Heart right ventricle (tissue), 16 donors: ENCODE results near the gene CHMP5. TPM values are rescaled to one million over a fixed set of nuclear protein-coding genes. Genes with fewer than 3 reads are reported as not detected.

ENCODE experiments used
- ATAC-seq, 8 donors: fragments of 200-7000 bp; cut with Tn5 transposase; one replicate each; pipeline ENCODE4 v1.9.1; 2020; ENCODE audit warnings: mild to moderate bottlenecking in 8 of 8, moderate library complexity in 8 of 8, moderate number of reproducible peaks in 1 of 8
- DNase-seq, 2 donors: peaks; one replicate each; pipeline ENCODE4 v3.0.0-alpha.2; 2020
- H3K27ac ChIP-seq, 10 donors: fragments of 200-600 bp; sonication (generic) in 2 of 10; one replicate each; pipeline versions ENCODE4 v1.5.0 to v1.8.0; 2020 to 2022; ENCODE audit warnings: mild to moderate bottlenecking in 3 of 10
- H3K27me3 ChIP-seq, 7 donors: fragments of 200-600 bp; one replicate each; pipeline ENCODE4 v1.8.0; 2021 to 2022; ENCODE audit warnings: mild to moderate bottlenecking in 2 of 7
- H3K36me3 ChIP-seq, 9 donors: fragments of 200-600 bp; sonication (generic) in 1 of 9; one replicate each; pipeline versions ENCODE4 v1.5.0 to v1.8.0; 2020 to 2022; ENCODE audit warnings: mild to moderate bottlenecking in 2 of 9
- H3K4me1 ChIP-seq, 9 donors: fragments of 200-600 bp; sonication (generic) in 1 of 9; one replicate each; pipeline versions ENCODE4 v1.5.0 to v1.8.0; 2020 to 2022; ENCODE audit warnings: mild to moderate bottlenecking in 4 of 9
- H3K4me3 ChIP-seq, 10 donors: fragments of 200-600 bp; sonication (generic) in 2 of 10; one replicate each; pipeline versions ENCODE4 v1.5.0 to v1.8.0; 2020 to 2022; ENCODE audit warnings: mild to moderate bottlenecking in 7 of 10, moderate library complexity in 2 of 10
- H3K9me3 ChIP-seq, 11 donors: fragments of 200-600 bp in 10 of 11; sonication (generic) in 2 of 11; one replicate each; pipeline versions ENCODE4 v1.5.0 to v1.8.0; 2013 to 2022; ENCODE audit warnings: mild to moderate bottlenecking in 2 of 11, control low read depth in 1 of 11, moderate library complexity in 1 of 11
- WGBS, 2 donors: extraction: QIAGEN DNeasy Blood & Tissue Kit; methylation state at CpG; one replicate each; pipeline ENCODE4 v1.1.7; 2013; ENCODE audit warnings: inconsistent platforms in 1 of 2; 5-methylcytosine and 5-hydroxymethylcytosine counted together
- intact Hi-C, 10 donors: fragments of 100-400 bp; cut with DNase I; formaldehyde crosslinking; loops; one replicate each; pipeline versions ENCODE4 v1.11.1 to v1.14.2; 2022
- polyA plus RNA-seq, 2 donors: library from polyadenylated mRNA; stranded (reverse); fragments of 200-250 nt; gene quantifications; one replicate each; pipeline ENCODE4 v1.2.3, GENCODE V29; 2013
- total RNA-seq, 10 donors: library from RNA; stranded (reverse); fragmentation: NEBNext Ultra II Directional in 3 of 10; extraction: Animal tissue kit (Norgen Biotek cat#: 25700) in 3 of 10; gene quantifications; one replicate each; pipeline versions ENCODE4 v1.2.1 to v1.2.4, GENCODE V29; 2021 to 2023
- TF ChIP-seq, protein P1 (sequence below), 9 donors: fragments of 200-600 bp; sonication (generic) in 2 of 9; IDR thresholded peaks; one replicate each; pipeline versions ENCODE4 v1.5.0 to v1.8.0; 2021 to 2022; ENCODE audit warnings: antibody characterized with exemption in 9 of 9, mild to moderate bottlenecking in 5 of 9, moderate library complexity in 1 of 9
- donor health status: Arrhythmogenic right ventricular cardiomyopathy.
- donor health status: ischemic (EF 13 %, LVEDD 7.1; RV severe dilation, severe dysfunction).
- donor health status: healthy with polysubstance abuse.
- donor health status: DM: no; HTN: yes; CAD: no.
- donor health status: DM: no; HTN: no; CAD: no.
- donor health status: ischemic (EF 25% LVEDD 6.9; RV normal size, moderate dysfunction).
- donor health status: ischemic (EF 25% LVEDD 5.7; RV mildly dilated, moderate dysfunction).
- donor health status: healthy.
- donor health status: DM: yes; HTN: yes; CAD: no.
- donor health status: Ischemic cardiomyopathy.
- donor health status: ischemic (EF 35%, LVEDD 5.7; RV mildly dilated, moderate dysfunction).
- donor health status: nonischemic (EF 11% LVEDD 7.7; RV severe dilation, severe dysfunction).
- donor health status: DM: yes; HTN: yes; CAD: no.
- donor health status: PGD.
- donor health status: ischemic (EF 29% LVEDD 5.4; RV normal size, mild dysfunction).
- donor health status: nonischemic (EF 23%, LVEDD 6.1; RV moderate dilation, normal function).

The CHMP5 gene
- total and polyA plus RNA-seq, 12 donors: 24.1 to 57.2 (median 53.5) TPM

GRCh38 chr9:33255014-33255413, 9.8 kb upstream of the CHMP5 start:
- Histone ChIP-seq H3K27ac (no peak overlapping the region), H3K9me3 (no peaks in the 10 kb centered on the region), H3K4me1 (peaks cover 0 to 29% (median 6%) of the 10 kb centered on the region in 9 donors), H3K27me3 (no peaks in the 10 kb centered on the region), H3K4me3 (no peak overlapping the region), H3K36me3 (peaks cover 0 to 99% (median 69%) of the 10 kb centered on the region in 9 donors)
- intact Hi-C loops: no loop called here
- WGBS, 2 donors: 96 to 98% methylated on average over 8 of the region's 8 CpGs
- peak in 1 of 8 donors; percentile 37 for ATAC-seq
- TF ChIP-seq, protein P1, sequence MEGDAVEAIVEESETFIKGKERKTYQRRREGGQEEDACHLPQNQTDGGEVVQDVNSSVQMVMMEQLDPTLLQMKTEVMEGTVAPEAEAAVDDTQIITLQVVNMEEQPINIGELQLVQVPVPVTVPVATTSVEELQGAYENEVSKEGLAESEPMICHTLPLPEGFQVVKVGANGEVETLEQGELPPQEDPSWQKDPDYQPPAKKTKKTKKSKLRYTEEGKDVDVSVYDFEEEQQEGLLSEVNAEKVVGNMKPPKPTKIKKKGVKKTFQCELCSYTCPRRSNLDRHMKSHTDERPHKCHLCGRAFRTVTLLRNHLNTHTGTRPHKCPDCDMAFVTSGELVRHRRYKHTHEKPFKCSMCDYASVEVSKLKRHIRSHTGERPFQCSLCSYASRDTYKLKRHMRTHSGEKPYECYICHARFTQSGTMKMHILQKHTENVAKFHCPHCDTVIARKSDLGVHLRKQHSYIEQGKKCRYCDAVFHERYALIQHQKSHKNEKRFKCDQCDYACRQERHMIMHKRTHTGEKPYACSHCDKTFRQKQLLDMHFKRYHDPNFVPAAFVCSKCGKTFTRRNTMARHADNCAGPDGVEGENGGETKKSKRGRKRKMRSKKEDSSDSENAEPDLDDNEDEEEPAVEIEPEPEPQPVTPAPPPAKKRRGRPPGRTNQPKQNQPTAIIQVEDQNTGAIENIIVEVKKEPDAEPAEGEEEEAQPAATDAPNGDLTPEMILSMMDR (IDR thresholded peaks at IDR 0.05): no peak
- DNase-seq: no peak

DNA sequence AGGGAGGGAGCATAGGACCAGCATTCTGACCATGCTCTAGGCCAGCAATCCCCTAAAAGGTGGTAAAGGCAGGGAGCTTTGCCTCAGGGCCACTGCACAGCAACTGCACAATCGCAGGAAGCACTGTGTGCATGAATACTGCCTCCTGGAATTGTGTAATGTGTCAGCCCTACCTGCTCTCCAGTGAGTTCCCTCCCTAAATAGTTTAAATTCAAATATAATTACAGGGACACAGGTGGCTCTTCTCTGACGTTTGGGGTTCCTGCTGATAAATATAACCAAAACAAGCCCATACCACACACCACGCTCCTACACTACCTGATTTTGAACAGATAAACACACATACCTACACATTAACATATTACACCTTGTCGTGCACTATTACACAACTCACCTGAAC, 9.4 kb upstream of the CHMP5 start:
- H3K27ac ChIP-seq: no peak overlapping the region
- peaks cover 0 to 100% (median 73%) of the 10 kb centered on the region in 9 donors for H3K36me3 ChIP-seq
- H3K27me3 ChIP-seq: no peaks in the 10 kb centered on the region
- intact Hi-C loops: no loop called here
- no peaks in the 10 kb centered on the region for H3K9me3 ChIP-seq
- DNase-seq (no peak), ATAC-seq (peak in 1 of 8 donors; percentile 31)
- no peak overlapping the region for H3K4me3 ChIP-seq
- TF ChIP-seq, protein P1 (IDR thresholded peaks at IDR 0.05): no peak
- WGBS, 2 donors: 89% methylated on average over 4 of the region's 4 CpGs
- H3K4me1 ChIP-seq: peaks cover 0 to 28% (median 6%) of the 10 kb centered on the region in 9 donors

DNA sequence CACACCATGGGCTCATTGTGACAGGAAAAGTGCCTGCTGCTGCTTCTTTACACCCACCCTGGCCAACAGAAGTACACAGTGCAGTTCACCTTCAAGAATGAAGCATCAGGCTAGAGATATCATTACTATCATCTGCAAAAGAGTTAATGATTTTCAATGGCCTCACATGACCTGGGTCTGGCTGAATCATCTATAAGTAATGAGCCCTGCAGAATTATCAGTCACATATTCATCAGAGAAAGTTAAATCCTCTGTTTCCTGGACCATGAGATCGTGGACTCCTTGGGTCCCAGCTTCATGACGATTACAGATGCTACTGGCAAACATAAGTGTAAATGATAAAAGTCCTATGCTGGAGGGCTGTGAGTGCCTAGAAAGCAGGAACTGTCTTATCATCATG, 8.6 kb upstream of the CHMP5 start:
- 71% methylated on average over 2 of the region's 2 CpGs for WGBS, 2 donors
- Histone ChIP-seq H3K4me1 (peaks cover 0 to 24% (median 6%) of the 10 kb centered on the region in 9 donors), H3K9me3 (no peaks in the 10 kb centered on the region), H3K27me3 (no peaks in the 10 kb centered on the region), H3K27ac (peak overlapping the region in 1 of 10 donors; percentile 58), H3K4me3 (no peak overlapping the region), H3K36me3 (peaks cover 0 to 100% (median 77%) of the 10 kb centered on the region in 9 donors)
- DNase-seq: no peak
- intact Hi-C loops: no loop called here
- ATAC-seq: no peak
- TF ChIP-seq, protein P1 (IDR thresholded peaks at IDR 0.05): no peak

DNA sequence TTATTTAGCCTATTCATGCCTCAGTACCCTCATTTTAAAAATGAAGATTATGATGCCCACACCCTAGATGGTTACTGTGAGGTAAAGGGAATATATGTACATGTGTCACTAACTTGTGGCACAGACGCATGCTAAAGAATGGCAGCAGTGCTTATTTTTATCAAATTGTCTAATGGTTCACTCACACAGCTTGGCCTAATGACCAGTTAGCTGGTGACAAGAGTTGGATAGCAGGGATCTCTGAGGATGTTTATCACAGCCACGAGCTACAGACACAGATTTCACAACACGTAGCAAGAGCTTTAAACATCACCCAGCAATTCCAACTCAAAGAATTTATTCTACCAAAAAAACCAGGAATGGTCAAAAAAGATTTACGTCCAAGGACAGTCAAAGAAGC, 7.6 kb upstream of the CHMP5 start:
- TF ChIP-seq, protein P1 (IDR thresholded peaks at IDR 0.05): no peak
- Histone ChIP-seq H3K27me3 (no peaks in the 10 kb centered on the region), H3K27ac (peak overlapping the region in 3 of 10 donors; percentile 38 to 60 (median 58)), H3K36me3 (peaks cover 0 to 100% (median 79%) of the 10 kb centered on the region in 9 donors), H3K4me1 (peaks cover 0 to 29% (median 6%) of the 10 kb centered on the region in 9 donors), H3K4me3 (no peak overlapping the region), H3K9me3 (no peaks in the 10 kb centered on the region)
- intact Hi-C loops: no loop called here
- ATAC-seq: peak in 6 of 8 donors; percentile 8 to 73 (median 60)
- 69 to 72% methylated on average over 4 of the region's 4 CpGs for WGBS, 2 donors
- no peak for DNase-seq
